NCI-H345 treated with DMSO at 0.1 percent for 48 hours (cell line): ENCODE results near the gene SLC48A1.

Experiments
- DNase-seq: peaks from one replicate; lab custom pipeline; 2025; ENCODE audit not compliant: unreplicated experiment; lab: John Stamatoyannopoulos, UW

Gene SLC48A1

GRCh38 chr12:47744005-47744651, 28.9 kb upstream of the SLC48A1 start:
- peak; percentile 12 for DNase-seq

- DNase-seq: no peak
Observed at GRCh38 chr12:47744778-47745436, 28.1 kb upstream of the SLC48A1 start.

- no peak for DNase-seq
Observed at GRCh38 chr12:47745485-47746041, 27.5 kb upstream of the SLC48A1 start.

- DNase-seq: no peak
Observed at GRCh38 chr12:47746073-47746472, 27.0 kb upstream of the SLC48A1 start.

GRCh38 chr12:47746523-47746922, 26.5 kb upstream of the SLC48A1 start:
- no peak for DNase-seq

- no peak for DNase-seq
Observed at GRCh38 chr12:47747126-47747525, 25.9 kb upstream of the SLC48A1 start.

GRCh38 chr12:47747596-47748506, 25.2 kb upstream of the SLC48A1 start:
- DNase-seq: no peak

GRCh38 chr12:47748507-47748828, 24.6 kb upstream of the SLC48A1 start:
- no peak for DNase-seq

GRCh38 chr12:47748899-47749298, 24.1 kb upstream of the SLC48A1 start:
- DNase-seq: no peak

- DNase-seq: no peak
Observed at GRCh38 chr12:47750229-47750798, 22.7 kb upstream of the SLC48A1 start.

GRCh38 chr12:47750916-47751470, 22.0 kb upstream of the SLC48A1 start:
- no peak for DNase-seq

- no peak for DNase-seq
Observed at GRCh38 chr12:47751561-47751960, 21.5 kb upstream of the SLC48A1 start.

GRCh38 chr12:47752121-47752520, 20.9 kb upstream of the SLC48A1 start:
- no peak for DNase-seq

GRCh38 chr12:47752552-47752951, 20.5 kb upstream of the SLC48A1 start:
- no peak for DNase-seq

GRCh38 chr12:47753021-47754001, 19.7 kb upstream of the SLC48A1 start:
- no peak for DNase-seq

GRCh38 chr12:47754126-47754525, 18.9 kb upstream of the SLC48A1 start:
- no peak for DNase-seq

- no peak for DNase-seq
Observed at GRCh38 chr12:47754881-47755280, 18.2 kb upstream of the SLC48A1 start.

- DNase-seq: no peak
Observed at GRCh38 chr12:47755655-47756562, 17.1 kb upstream of the SLC48A1 start.

- DNase-seq: no peak
Observed at GRCh38 chr12:47757364-47757839, 15.6 kb upstream of the SLC48A1 start.
